ENCODE results near the gene PTGS1. TPM values are rescaled to one million over a fixed set of nuclear protein-coding genes. Genes with fewer than 3 reads are reported as not detected.

Gene PTGS1
- total and polyA plus RNA-seq, 4 donors = 2.9 to 12.8 (median 5.0) TPM

- peaks cover 0 to 4% (median 0%) of the 10 kb centered on the region in 4 donors for H3K9me3 ChIP-seq (ENCODE audit: control insufficient read depth in 4 of 4, insufficient read depth in 3 of 4, low read length in 3 of 4)
- 84 to 91% methylated on average over 10 of the region's 10 CpGs for WGBS, 2 donors
- H3K27me3 ChIP-seq (ENCODE audit: control insufficient read depth in 3 of 3, insufficient read depth in 3 of 3, low read length in 2 of 3) = no peaks in the 10 kb centered on the region
- no peaks in the 10 kb centered on the region for H3K4me1 ChIP-seq (ENCODE audit: control insufficient read depth in 5 of 5, insufficient read depth in 5 of 5, low read length in 5 of 5)
- H3K36me3 ChIP-seq (ENCODE audit: control insufficient read depth in 4 of 4, insufficient read depth in 4 of 4, low read length in 4 of 4) = no peaks in the 10 kb centered on the region
- no peak overlapping the region for H3K4me3 ChIP-seq
- DNase-seq (no peak), ATAC-seq (ENCODE audit: insufficient read depth, low FRiP score) (no peak)
- H3K9ac ChIP-seq (ENCODE audit: insufficient read depth in 1 of 2, low read length in 2 of 2) = no peak overlapping the region
- peak overlapping the region in 1 of 2 donors; percentile 43 for H3K27ac ChIP-seq (ENCODE audit: low read depth in 1 of 2, low read length in 1 of 2)
- TF ChIP-seq, protein P1, sequence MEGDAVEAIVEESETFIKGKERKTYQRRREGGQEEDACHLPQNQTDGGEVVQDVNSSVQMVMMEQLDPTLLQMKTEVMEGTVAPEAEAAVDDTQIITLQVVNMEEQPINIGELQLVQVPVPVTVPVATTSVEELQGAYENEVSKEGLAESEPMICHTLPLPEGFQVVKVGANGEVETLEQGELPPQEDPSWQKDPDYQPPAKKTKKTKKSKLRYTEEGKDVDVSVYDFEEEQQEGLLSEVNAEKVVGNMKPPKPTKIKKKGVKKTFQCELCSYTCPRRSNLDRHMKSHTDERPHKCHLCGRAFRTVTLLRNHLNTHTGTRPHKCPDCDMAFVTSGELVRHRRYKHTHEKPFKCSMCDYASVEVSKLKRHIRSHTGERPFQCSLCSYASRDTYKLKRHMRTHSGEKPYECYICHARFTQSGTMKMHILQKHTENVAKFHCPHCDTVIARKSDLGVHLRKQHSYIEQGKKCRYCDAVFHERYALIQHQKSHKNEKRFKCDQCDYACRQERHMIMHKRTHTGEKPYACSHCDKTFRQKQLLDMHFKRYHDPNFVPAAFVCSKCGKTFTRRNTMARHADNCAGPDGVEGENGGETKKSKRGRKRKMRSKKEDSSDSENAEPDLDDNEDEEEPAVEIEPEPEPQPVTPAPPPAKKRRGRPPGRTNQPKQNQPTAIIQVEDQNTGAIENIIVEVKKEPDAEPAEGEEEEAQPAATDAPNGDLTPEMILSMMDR (IDR thresholded peaks at IDR 0.05; ENCODE audit: control extremely low read depth, extremely low read depth) = no peak
These were observed 6.6 kb upstream of the PTGS1 start for GRCh38 chr9:122364117-122364782.

GRCh38 chr9:122364783-122365150 is 6.1 kb upstream of the PTGS1 start:
- no peak for ATAC-seq (ENCODE audit: insufficient read depth, low FRiP score)
- Histone ChIP-seq H3K9me3 (ENCODE audit: control insufficient read depth in 4 of 4, insufficient read depth in 3 of 4, low read length in 3 of 4) (peaks cover 0 to 5% (median 0%) of the 10 kb centered on the region in 4 donors), H3K36me3 (ENCODE audit: control insufficient read depth in 4 of 4, insufficient read depth in 4 of 4, low read length in 4 of 4) (no peaks in the 10 kb centered on the region), H3K27me3 (ENCODE audit: control insufficient read depth in 3 of 3, insufficient read depth in 3 of 3, low read length in 2 of 3) (no peaks in the 10 kb centered on the region), H3K4me1 (ENCODE audit: control insufficient read depth in 5 of 5, insufficient read depth in 5 of 5, low read length in 5 of 5) (no peaks in the 10 kb centered on the region), H3K9ac (ENCODE audit: insufficient read depth in 1 of 2, low read length in 2 of 2) (no peak overlapping the region), H3K4me3 (no peak overlapping the region), H3K27ac (ENCODE audit: low read depth in 1 of 2, low read length in 1 of 2) (no peak overlapping the region)
- WGBS, 2 donors = 77 to 88% methylated on average over 10 of the region's 10 CpGs
- DNase-seq = no peak
- TF ChIP-seq, protein P1 (IDR thresholded peaks at IDR 0.05; ENCODE audit: control extremely low read depth, extremely low read depth) = no peak

DNA sequence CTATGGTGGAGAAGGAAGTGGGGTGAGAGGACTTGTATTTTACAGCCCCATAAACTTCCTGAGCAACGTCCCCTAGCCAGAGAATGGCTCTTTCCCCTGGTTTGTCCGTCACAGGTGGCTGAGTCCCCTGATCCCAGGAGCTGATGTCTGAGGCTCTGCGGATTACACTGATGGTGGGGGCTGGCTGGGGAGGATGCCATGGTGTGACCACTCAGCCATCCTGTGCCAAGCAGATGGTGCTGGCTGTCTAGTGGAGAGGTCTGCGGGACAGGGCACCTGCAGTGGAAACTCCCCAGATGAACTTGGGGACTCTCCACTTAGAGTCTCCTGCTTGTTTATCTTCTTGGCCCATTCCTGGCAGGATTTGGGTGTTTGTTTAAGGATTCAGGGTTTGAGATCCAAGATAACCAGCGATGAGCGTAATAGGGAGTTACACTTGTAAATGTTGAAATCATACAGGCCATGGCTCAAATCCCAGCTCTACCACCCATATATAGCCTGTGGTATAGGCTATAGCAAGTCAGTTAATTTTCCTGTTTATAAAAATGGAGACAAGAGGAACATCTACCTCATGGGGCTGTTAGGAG is 4.7 kb upstream of the PTGS1 start:
- no peak for ATAC-seq (ENCODE audit: insufficient read depth, low FRiP score)
- Histone ChIP-seq H3K9ac (ENCODE audit: insufficient read depth in 1 of 2, low read length in 2 of 2) (no peak overlapping the region), H3K4me1 (ENCODE audit: control insufficient read depth in 5 of 5, insufficient read depth in 5 of 5, low read length in 5 of 5) (peaks cover 0 to 7% (median 0%) of the 10 kb centered on the region in 5 donors), H3K36me3 (ENCODE audit: control insufficient read depth in 4 of 4, insufficient read depth in 4 of 4, low read length in 4 of 4) (no peaks in the 10 kb centered on the region), H3K27ac (ENCODE audit: low read depth in 1 of 2, low read length in 1 of 2) (no peak overlapping the region), H3K27me3 (ENCODE audit: control insufficient read depth in 3 of 3, insufficient read depth in 3 of 3, low read length in 2 of 3) (peaks cover 0 to 4% (median 0%) of the 10 kb centered on the region in 3 donors), H3K9me3 (ENCODE audit: control insufficient read depth in 4 of 4, insufficient read depth in 3 of 4, low read length in 3 of 4) (peaks cover 0 to 5% (median 0%) of the 10 kb centered on the region in 4 donors), H3K4me3 (no peak overlapping the region)
- TF ChIP-seq, protein P1 (IDR thresholded peaks at IDR 0.05; ENCODE audit: control extremely low read depth, extremely low read depth) = no peak
- 65 to 76% methylated on average over 6 of the region's 6 CpGs for WGBS, 2 donors
- DNase-seq = no peak
